Vagina (tissue), 2 donors: Measurements from ENCODE around the gene SMIM31.

Experiments used
- POLR2AphosphoS5 ChIP-seq, 2 donors: sonication (generic); formaldehyde crosslinking; IDR thresholded peaks; one replicate each; pipeline ENCODE4 v1.9.0; 2017; ENCODE audit warnings: antibody characterized with exemption in 2 of 2, mild to moderate bottlenecking in 2 of 2, low read depth in 1 of 2; ENCODE audit not compliant: insufficient read depth in 1 of 2
- TF ChIP-seq, protein P1 (sequence below), 3 experiments: fragments of 450-650 bp in 2 of 3; fragments of 200-600 bp in 1 of 3; sonication (generic) in 1 of 3; IDR thresholded peaks; one replicate each; pipeline ENCODE4 v1.5.1; 2017 to 2019; ENCODE audit warnings: antibody characterized with exemption in 3 of 3, mild to moderate bottlenecking in 2 of 3, moderate library complexity in 2 of 3

DNA sequence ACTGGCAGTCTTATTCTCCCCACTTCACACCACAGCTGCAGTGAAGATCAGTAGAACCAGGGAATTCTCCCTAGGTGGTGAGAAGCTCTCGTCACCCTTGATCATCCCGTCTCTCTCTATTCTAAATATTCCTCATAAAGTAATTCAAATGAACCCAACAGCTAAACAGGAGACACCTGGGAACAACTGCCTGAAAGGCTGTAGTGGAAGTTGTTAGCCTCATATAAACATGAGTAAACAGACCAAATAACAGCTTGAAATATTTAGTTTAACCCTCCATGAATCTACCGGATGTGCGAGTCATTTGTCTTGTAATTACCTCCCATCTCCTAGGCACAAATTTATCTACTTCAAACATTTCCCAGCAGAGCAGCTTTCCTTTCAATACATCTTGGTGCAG lies 92.6 kb downstream of the SMIM31 start:
- TF ChIP-seq, protein P1, sequence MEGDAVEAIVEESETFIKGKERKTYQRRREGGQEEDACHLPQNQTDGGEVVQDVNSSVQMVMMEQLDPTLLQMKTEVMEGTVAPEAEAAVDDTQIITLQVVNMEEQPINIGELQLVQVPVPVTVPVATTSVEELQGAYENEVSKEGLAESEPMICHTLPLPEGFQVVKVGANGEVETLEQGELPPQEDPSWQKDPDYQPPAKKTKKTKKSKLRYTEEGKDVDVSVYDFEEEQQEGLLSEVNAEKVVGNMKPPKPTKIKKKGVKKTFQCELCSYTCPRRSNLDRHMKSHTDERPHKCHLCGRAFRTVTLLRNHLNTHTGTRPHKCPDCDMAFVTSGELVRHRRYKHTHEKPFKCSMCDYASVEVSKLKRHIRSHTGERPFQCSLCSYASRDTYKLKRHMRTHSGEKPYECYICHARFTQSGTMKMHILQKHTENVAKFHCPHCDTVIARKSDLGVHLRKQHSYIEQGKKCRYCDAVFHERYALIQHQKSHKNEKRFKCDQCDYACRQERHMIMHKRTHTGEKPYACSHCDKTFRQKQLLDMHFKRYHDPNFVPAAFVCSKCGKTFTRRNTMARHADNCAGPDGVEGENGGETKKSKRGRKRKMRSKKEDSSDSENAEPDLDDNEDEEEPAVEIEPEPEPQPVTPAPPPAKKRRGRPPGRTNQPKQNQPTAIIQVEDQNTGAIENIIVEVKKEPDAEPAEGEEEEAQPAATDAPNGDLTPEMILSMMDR (IDR thresholded peaks at IDR 0.05): no peak
- no peak for TF ChIP-seq POLR2AphosphoS5 (IDR thresholded peaks at IDR 0.05; ENCODE audit: insufficient read depth in 1 of 2, low read depth in 1 of 2)
